Subcutaneous abdominal adipose tissue (tissue), 5 donors: ENCODE data around the gene PAX9.

Source experiments
- H3K27ac ChIP-seq: one replicate; pipeline ENCODE4 v1.7.0; 2013; ENCODE audit warnings: low read depth, mild to moderate bottlenecking, inconsistent platforms, low read length, moderate library complexity
- H3K27me3 ChIP-seq, 5 donors: one replicate each; pipeline ENCODE4 v1.7.0; 2013; ENCODE audit warnings: low read length in 5 of 5, inconsistent platforms in 1 of 5; ENCODE audit not compliant: control insufficient read depth in 5 of 5, insufficient read depth in 4 of 5
- H3K36me3 ChIP-seq, 5 donors: one replicate each; pipeline ENCODE4 v1.7.0; 2013; ENCODE audit warnings: low read length in 5 of 5; ENCODE audit not compliant: control insufficient read depth in 5 of 5, insufficient read depth in 5 of 5
- H3K4me1 ChIP-seq, 5 donors: one replicate each; pipeline ENCODE4 v1.7.0; 2013; ENCODE audit warnings: low read length in 5 of 5, mild to moderate bottlenecking in 3 of 5, moderate library complexity in 1 of 5; ENCODE audit not compliant: control insufficient read depth in 5 of 5, insufficient read depth in 5 of 5
- H3K4me3 ChIP-seq, 5 donors: one replicate each; pipeline ENCODE4 v1.7.0; 2013; ENCODE audit warnings: low read length in 5 of 5, low read depth in 1 of 5
- H3K9ac ChIP-seq, 5 donors: one replicate each; pipeline ENCODE4 v1.7.0; 2013; ENCODE audit warnings: low read length in 5 of 5, mild to moderate bottlenecking in 4 of 5, moderate library complexity in 3 of 5
- H3K9me3 ChIP-seq, 5 donors: one replicate each; pipeline ENCODE4 v1.7.0; 2013; ENCODE audit warnings: low read length in 5 of 5; ENCODE audit not compliant: control insufficient read depth in 5 of 5
- donor health status: healthy.
- donor health status: healthy.
- donor health status: healthy.
- donor health status: healthy.
- donor health status: healthy.

The PAX9 gene

GRCh38 chr14:36661506-36662257 lies at the start of gene PAX9:
Gene PAX9 (plus strand): TSS chr14:36661860. CDS start chr14:36662090, 230 bp downstream.
- peaks cover 74 to 95% (median 89%) of the 10 kb centered on the region in 5 donors for H3K27me3 ChIP-seq
- H3K9ac ChIP-seq, result no peak within 1 kb of the TSS
- H3K4me1 ChIP-seq, result peaks cover 4 to 54% (median 51%) of the 10 kb centered on the region in 5 donors
- no peaks in the 10 kb centered on the region for H3K36me3 ChIP-seq
- no peaks in the 10 kb centered on the region for H3K9me3 ChIP-seq
- H3K27ac ChIP-seq, result no peak within 1 kb of the TSS
- H3K4me3 ChIP-seq, result peak within 1 kb of the TSS; percentile 35 to 74 (median 65)

DNA sequence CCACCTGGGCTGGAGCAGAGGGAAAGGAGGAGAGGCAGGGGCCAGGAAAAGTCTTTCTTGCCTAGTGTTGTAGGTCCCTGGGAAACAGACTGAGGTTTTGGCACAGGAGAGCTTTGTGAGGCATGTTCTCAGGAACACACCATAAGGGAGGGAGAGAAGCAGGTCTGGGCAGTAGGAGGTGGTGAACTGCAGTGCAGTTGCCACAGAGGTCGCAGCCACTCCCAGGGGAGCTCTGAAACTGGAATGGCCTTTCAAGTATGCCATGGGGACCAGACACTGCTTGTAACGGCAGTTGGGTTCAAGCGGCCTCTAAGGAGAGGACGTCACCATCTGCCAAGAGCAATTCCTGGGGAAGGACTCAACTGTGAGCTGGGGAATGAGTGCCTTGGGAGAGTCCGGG lies 43.8 kb upstream of the PAX9 start:
- Histone ChIP-seq H3K36me3 (no peaks in the 10 kb centered on the region), H3K27ac (no peak overlapping the region), H3K9me3 (no peaks in the 10 kb centered on the region), H3K4me1 (peaks cover 0 to 4% (median 0%) of the 10 kb centered on the region in 5 donors), H3K27me3 (no peaks in the 10 kb centered on the region), H3K4me3 (no peak overlapping the region), H3K9ac (no peak overlapping the region)

GRCh38 chr14:36618641-36619040 lies 43.0 kb upstream of the PAX9 start:
- no peaks in the 10 kb centered on the region for H3K27me3 ChIP-seq
- no peak overlapping the region for H3K4me3 ChIP-seq
- no peak overlapping the region for H3K27ac ChIP-seq
- H3K9ac ChIP-seq, result no peak overlapping the region
- no peaks in the 10 kb centered on the region for H3K36me3 ChIP-seq
- no peaks in the 10 kb centered on the region for H3K9me3 ChIP-seq
- H3K4me1 ChIP-seq, result peaks cover 0 to 4% (median 0%) of the 10 kb centered on the region in 5 donors

DNA sequence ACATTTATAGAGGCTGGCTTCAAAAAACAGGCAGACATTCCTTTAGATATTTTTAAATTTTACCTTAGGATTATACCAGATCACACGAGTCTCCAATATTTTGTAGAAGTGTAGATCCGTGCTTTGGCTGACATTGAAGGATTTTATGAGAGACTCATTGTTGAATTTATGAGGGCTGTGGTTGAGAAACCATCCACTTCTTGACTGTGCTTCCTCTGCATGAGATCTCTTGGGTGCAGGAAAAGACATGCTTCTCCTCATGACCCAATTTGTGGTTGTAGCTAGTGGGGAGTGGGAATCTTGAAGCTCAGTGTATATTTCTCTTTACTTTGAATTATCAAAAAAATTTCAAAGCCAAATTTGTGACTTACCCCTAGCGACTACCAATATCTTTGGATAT lies 42.5 kb upstream of the PAX9 start:
- H3K4me3 ChIP-seq, result no peak overlapping the region

GRCh38 chr14:36619853-36620252 lies 41.8 kb upstream of the PAX9 start:
- Histone ChIP-seq H3K4me3 (no peak overlapping the region), H3K9me3 (no peaks in the 10 kb centered on the region), H3K4me1 (peaks cover 0 to 4% (median 0%) of the 10 kb centered on the region in 5 donors), H3K27me3 (no peaks in the 10 kb centered on the region), H3K9ac (no peak overlapping the region), H3K36me3 (no peaks in the 10 kb centered on the region), H3K27ac (no peak overlapping the region)

More for the DNA sequence above, 42.5 kb upstream of the PAX9 start:
- H3K36me3 ChIP-seq, result no peaks in the 10 kb centered on the region
- no peak overlapping the region for H3K9ac ChIP-seq
- H3K4me1 ChIP-seq, result peaks cover 0 to 4% (median 0%) of the 10 kb centered on the region in 5 donors
- H3K27ac ChIP-seq, result no peak overlapping the region
- H3K27me3 ChIP-seq, result no peaks in the 10 kb centered on the region
- H3K9me3 ChIP-seq, result no peaks in the 10 kb centered on the region

GRCh38 chr14:36625014-36625413 lies 36.6 kb upstream of the PAX9 start:
- no peaks in the 10 kb centered on the region for H3K9me3 ChIP-seq
- peaks cover 0 to 7% (median 2%) of the 10 kb centered on the region in 5 donors for H3K27me3 ChIP-seq
- no peaks in the 10 kb centered on the region for H3K4me1 ChIP-seq
- H3K36me3 ChIP-seq, result no peaks in the 10 kb centered on the region
- H3K27ac ChIP-seq, result no peak overlapping the region
- no peak overlapping the region for H3K9ac ChIP-seq
- no peak overlapping the region for H3K4me3 ChIP-seq

- Histone ChIP-seq H3K27me3 (peaks cover 0 to 7% (median 2%) of the 10 kb centered on the region in 5 donors), H3K27ac (no peak overlapping the region), H3K36me3 (no peaks in the 10 kb centered on the region), H3K4me1 (no peaks in the 10 kb centered on the region), H3K4me3 (no peak overlapping the region), H3K9ac (no peak overlapping the region), H3K9me3 (no peaks in the 10 kb centered on the region)
Measured at GRCh38 chr14:36625436-36625835, 36.2 kb upstream of the PAX9 start.

GRCh38 chr14:36626151-36626550 lies 35.5 kb upstream of the PAX9 start:
- Histone ChIP-seq H3K9me3 (no peaks in the 10 kb centered on the region), H3K27ac (no peak overlapping the region), H3K4me3 (no peak overlapping the region), H3K4me1 (no peaks in the 10 kb centered on the region), H3K27me3 (peaks cover 0 to 7% (median 2%) of the 10 kb centered on the region in 5 donors), H3K9ac (no peak overlapping the region), H3K36me3 (no peaks in the 10 kb centered on the region)

DNA sequence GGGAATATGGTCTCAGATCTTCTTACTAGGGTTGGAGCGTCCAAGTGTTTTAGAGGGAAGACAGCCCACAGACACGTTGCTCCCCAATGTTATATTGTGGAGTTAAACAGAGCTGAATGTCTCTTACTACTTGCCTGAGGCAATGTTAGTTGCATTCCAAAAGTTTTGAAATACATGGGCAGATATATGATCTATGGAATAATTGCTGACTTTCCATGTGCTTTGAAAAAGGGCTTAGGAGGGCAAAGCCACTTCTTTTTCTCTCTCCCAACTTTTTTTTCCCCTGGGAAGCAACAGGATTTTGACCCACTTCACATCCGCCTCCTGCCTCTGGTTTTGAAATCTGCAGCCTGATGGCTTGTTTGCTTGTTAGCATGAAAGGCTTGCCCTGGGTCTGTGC lies 33.7 kb upstream of the PAX9 start:
- Histone ChIP-seq H3K4me1 (no peaks in the 10 kb centered on the region), H3K36me3 (no peaks in the 10 kb centered on the region), H3K27me3 (peaks cover 0 to 7% (median 2%) of the 10 kb centered on the region in 5 donors), H3K9me3 (no peaks in the 10 kb centered on the region), H3K27ac (no peak overlapping the region), H3K4me3 (no peak overlapping the region), H3K9ac (no peak overlapping the region)

DNA sequence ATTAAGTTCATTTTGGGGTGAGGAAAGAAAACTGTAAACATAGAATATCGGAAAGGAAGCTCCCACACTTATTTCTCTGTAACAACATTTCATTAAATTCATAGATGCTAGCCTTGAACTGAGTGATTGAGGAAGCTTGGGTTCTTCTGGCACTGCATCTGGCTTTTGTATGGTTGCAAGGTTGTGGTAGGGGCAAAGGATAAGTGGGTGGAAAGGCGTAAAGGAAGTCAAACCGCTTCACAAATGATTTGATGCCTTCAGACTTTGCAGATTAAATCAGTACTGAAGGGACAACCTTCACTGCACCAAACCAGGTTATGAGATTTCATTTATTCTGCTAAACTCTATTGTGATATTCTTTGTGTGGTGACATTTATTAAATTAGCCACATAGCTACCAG lies 28.1 kb upstream of the PAX9 start:
- H3K27me3 ChIP-seq, result peaks cover 0 to 2% (median 0%) of the 10 kb centered on the region in 5 donors
- H3K9me3 ChIP-seq, result no peaks in the 10 kb centered on the region
- no peak overlapping the region for H3K9ac ChIP-seq

More for the DNA sequence above, 28.1 kb upstream of the PAX9 start:
- no peaks in the 10 kb centered on the region for H3K36me3 ChIP-seq
- H3K27ac ChIP-seq, result no peak overlapping the region
- no peaks in the 10 kb centered on the region for H3K4me1 ChIP-seq
- H3K4me3 ChIP-seq, result no peak overlapping the region
